OCI-LY1 (cell line): ENCODE measurements around the gene UTS2R.

Experiments used
- H2AFZ ChIP-seq: fragments of 200-600 bp; sonication (generic), shearing (Covaris generic); 2 replicates; pipeline ENCODE4 v1.6.0; 2014; ENCODE audit warnings: antibody characterized with exemption, mild to moderate bottlenecking, low read length
- H3F3A ChIP-seq: fragments of 200-600 bp; sonication (generic), shearing (Covaris generic); 2 replicates; pipeline ENCODE4 v1.6.0; 2014; ENCODE audit warnings: mild to moderate bottlenecking, antibody characterized with exemption, low read length, moderate library complexity; ENCODE audit not compliant: insufficient read depth
- H3K27ac ChIP-seq: fragments of 200-600 bp; sonication (generic); 2 replicates; pipeline ENCODE4 v1.5.1; 2014; ENCODE audit warnings: low read length, mixed run types, mild to moderate bottlenecking, low read depth; ENCODE audit not compliant: poor library complexity, severe bottlenecking
- H3K27me3 ChIP-seq: fragments of 200-600 bp; sonication (generic); 2 replicates; pipeline ENCODE4 v1.6.0; 2014; ENCODE audit warnings: antibody characterized with exemption, mild to moderate bottlenecking, low read length, moderate library complexity; ENCODE audit not compliant: insufficient read depth
- H3K36me3 ChIP-seq: fragments of 200-600 bp; sonication (generic); 2 replicates; pipeline ENCODE4 v1.6.1; 2014; ENCODE audit warnings: mild to moderate bottlenecking, antibody characterized with exemption, low read length, moderate library complexity, mixed read lengths; ENCODE audit not compliant: insufficient read depth
- H3K4me1 ChIP-seq: fragments of 200-600 bp; sonication (generic); 2 replicates; pipeline ENCODE4 v1.5.1; 2014; ENCODE audit warnings: mild to moderate bottlenecking, low read length, moderate library complexity; ENCODE audit not compliant: insufficient read depth, severe bottlenecking
- H3K4me2 ChIP-seq: fragments of 200-600 bp; sonication (generic), shearing (Covaris generic); 2 replicates; pipeline ENCODE4 v1.6.1; 2014; ENCODE audit warnings: low read length
- H3K4me3 ChIP-seq: fragments of 200-600 bp; sonication (generic); 2 replicates; pipeline ENCODE4 v1.5.1; 2014; ENCODE audit warnings: low read length, low read depth, mild to moderate bottlenecking, mixed read lengths; ENCODE audit not compliant: poor library complexity, severe bottlenecking
- H3K79me2 ChIP-seq: fragments of 200-600 bp; shearing (Covaris generic); 2 replicates; pipeline ENCODE4 v1.6.1; 2016; ENCODE audit warnings: mixed run types, low read length, mixed read lengths; ENCODE audit not compliant: insufficient read depth
- H3K9ac ChIP-seq: fragments of 200-600 bp; sonication (generic), shearing (Covaris generic); 2 replicates; pipeline ENCODE4 v1.6.1; 2014; ENCODE audit warnings: mild to moderate bottlenecking, low read length, mixed read lengths
- H3K9me2 ChIP-seq: fragments of 200-600 bp; sonication (generic), shearing (Covaris generic); 2 replicates; pipeline ENCODE4 v1.6.1; 2014; ENCODE audit warnings: low read depth, mild to moderate bottlenecking, low read length, mixed read lengths
- H3K9me3 ChIP-seq: fragments of 200-600 bp; shearing (Covaris generic); 2 replicates; pipeline ENCODE4 v1.6.1; 2014; ENCODE audit warnings: low read length, mixed read lengths
- H4K20me1 ChIP-seq: fragments of 200-600 bp; sonication (generic), shearing (Covaris generic); 2 replicates; pipeline ENCODE4 v1.6.0; 2016; ENCODE audit warnings: mild to moderate bottlenecking, low read length; ENCODE audit not compliant: insufficient read depth
- CTCF ChIP-seq: fragments of 200-600 bp; sonication (generic), shearing (Covaris generic); IDR thresholded peaks from 2 replicates; pipeline ENCODE4 v1.5.1; 2017; ENCODE audit warnings: mild to moderate bottlenecking, antibody characterized with exemption, low read length, moderate library complexity, mixed read lengths
- EZH2 ChIP-seq: fragments of 200-600 bp; sonication (generic), shearing (Covaris generic); IDR thresholded peaks from 2 replicates; pipeline ENCODE4 v1.8.0; 2017; ENCODE audit warnings: borderline replicate concordance, mixed run types, mild to moderate bottlenecking, antibody characterized with exemption, low read length, moderate library complexity, mixed read lengths

UTS2R gene

GRCh38 chr17:82390860-82391435, 19.4 kb downstream of the UTS2R start:
- H3K36me3 ChIP-seq = peaks cover 7% of the 10 kb centered on the region; the same call in 1 of the 2 replicates
- no peak overlapping the region for H3K4me3 ChIP-seq
- no peak overlapping the region for H3K4me2 ChIP-seq
- no peak for TF ChIP-seq EZH2
- no peak for TF ChIP-seq CTCF
- H2AFZ ChIP-seq = no peak overlapping the region
- no peaks in the 10 kb centered on the region for H4K20me1 ChIP-seq
- H3K27me3 ChIP-seq = peaks cover 6% of the 10 kb centered on the region; the same call in 1 of the 2 replicates
- H3K9me2 ChIP-seq = no peaks in the 10 kb centered on the region
- H3K27ac ChIP-seq = no peak overlapping the region
- no peaks in the 10 kb centered on the region for H3K79me2 ChIP-seq
- no peak overlapping the region for H3K9ac ChIP-seq
- no peaks in the 10 kb centered on the region for H3K4me1 ChIP-seq
- H3K9me3 ChIP-seq = no peaks in the 10 kb centered on the region
- H3F3A ChIP-seq = no peaks in the 10 kb centered on the region

GRCh38 chr17:82391496-82392066, 20.0 kb downstream of the UTS2R start:
- Histone ChIP-seq H3K9me3 (no peaks in the 10 kb centered on the region), H3K4me3 (no peak overlapping the region), H3K36me3 (peaks cover 7% of the 10 kb centered on the region; the same call in 1 of the 2 replicates), H4K20me1 (no peaks in the 10 kb centered on the region), H3K79me2 (no peaks in the 10 kb centered on the region), H3K9ac (no peak overlapping the region), H3K9me2 (no peaks in the 10 kb centered on the region), H2AFZ (no peak overlapping the region), H3K4me2 (no peak overlapping the region), H3F3A (no peaks in the 10 kb centered on the region), H3K4me1 (no peaks in the 10 kb centered on the region), H3K27ac (no peak overlapping the region), H3K27me3 (peaks cover 6% of the 10 kb centered on the region; the same call in 1 of the 2 replicates)
- no peak for TF ChIP-seq CTCF
- TF ChIP-seq EZH2 = no peak

GRCh38 chr17:82392209-82392920, 20.8 kb downstream of the UTS2R start:
- H3K4me1 ChIP-seq = no peaks in the 10 kb centered on the region
- H3K4me3 ChIP-seq = no peak overlapping the region
- TF ChIP-seq CTCF (no peak), EZH2 (no peak)
- no peaks in the 10 kb centered on the region for H3K9me2 ChIP-seq
- no peak overlapping the region for H3K9ac ChIP-seq
- H3K4me2 ChIP-seq = no peak overlapping the region
- H4K20me1 ChIP-seq = no peaks in the 10 kb centered on the region
- no peaks in the 10 kb centered on the region for H3K79me2 ChIP-seq
- peaks cover 7% of the 10 kb centered on the region; the same call in 1 of the 2 replicates for H3K36me3 ChIP-seq
- H3F3A ChIP-seq = no peaks in the 10 kb centered on the region
- H3K9me3 ChIP-seq = no peaks in the 10 kb centered on the region
- H2AFZ ChIP-seq = no peak overlapping the region
- H3K27ac ChIP-seq = no peak overlapping the region
- peaks cover 6% of the 10 kb centered on the region; the same call in 1 of the 2 replicates for H3K27me3 ChIP-seq
